Osteocyte (in vitro differentiated cells): Measurements from ENCODE around the gene BCL6. TPM values are rescaled to one million over a fixed set of nuclear protein-coding genes. Genes with fewer than 3 reads are reported as not detected.

Source experiments
- DNase-seq: peaks from one replicate; pipeline ENCODE4 v3.0.0; 2021; ENCODE audit warnings: mixed read lengths; ENCODE audit not compliant: unreplicated experiment; ENCODE audit errors: extremely low spot score
- H3K27ac Mint-ChIP-seq: one replicate; pipeline ENCODE4 v1.8.0; 2021; ENCODE audit warnings: mild to moderate bottlenecking, mixed read lengths; ENCODE audit not compliant: unreplicated experiment
- H3K27me3 Mint-ChIP-seq: one replicate; pipeline ENCODE4 v1.8.0; 2021; ENCODE audit warnings: mixed read lengths; ENCODE audit not compliant: unreplicated experiment
- H3K36me3 Mint-ChIP-seq: one replicate; pipeline ENCODE4 v1.8.0; 2021; ENCODE audit warnings: mixed read lengths; ENCODE audit not compliant: unreplicated experiment
- H3K4me1 Mint-ChIP-seq: one replicate; pipeline ENCODE4 v1.8.0; 2021; ENCODE audit warnings: mixed read lengths; ENCODE audit not compliant: unreplicated experiment
- H3K4me3 Mint-ChIP-seq: one replicate; pipeline ENCODE4 v1.8.0; 2021; ENCODE audit warnings: mild to moderate bottlenecking, moderate library complexity, mixed read lengths; ENCODE audit not compliant: unreplicated experiment
- H3K9me3 Mint-ChIP-seq: one replicate; pipeline ENCODE4 v1.8.0; 2021; ENCODE audit warnings: mixed read lengths; ENCODE audit not compliant: unreplicated experiment
- total RNA-seq: library from RNA; stranded (reverse); gene quantifications from 2 replicates; pipeline ENCODE4 v1.2.1, GENCODE V29; 2021
- TF ChIP-seq, protein P1 (sequence below): fragments of 200-600 bp; sonication (generic); IDR thresholded peaks from 2 replicates; pipeline ENCODE4 v1.5.0; 2021; ENCODE audit warnings: antibody characterized with exemption, mild to moderate bottlenecking, moderate library complexity

BCL6 gene
- total RNA-seq, 1 donor from 2014 or later = 84.8 TPM

DNA sequence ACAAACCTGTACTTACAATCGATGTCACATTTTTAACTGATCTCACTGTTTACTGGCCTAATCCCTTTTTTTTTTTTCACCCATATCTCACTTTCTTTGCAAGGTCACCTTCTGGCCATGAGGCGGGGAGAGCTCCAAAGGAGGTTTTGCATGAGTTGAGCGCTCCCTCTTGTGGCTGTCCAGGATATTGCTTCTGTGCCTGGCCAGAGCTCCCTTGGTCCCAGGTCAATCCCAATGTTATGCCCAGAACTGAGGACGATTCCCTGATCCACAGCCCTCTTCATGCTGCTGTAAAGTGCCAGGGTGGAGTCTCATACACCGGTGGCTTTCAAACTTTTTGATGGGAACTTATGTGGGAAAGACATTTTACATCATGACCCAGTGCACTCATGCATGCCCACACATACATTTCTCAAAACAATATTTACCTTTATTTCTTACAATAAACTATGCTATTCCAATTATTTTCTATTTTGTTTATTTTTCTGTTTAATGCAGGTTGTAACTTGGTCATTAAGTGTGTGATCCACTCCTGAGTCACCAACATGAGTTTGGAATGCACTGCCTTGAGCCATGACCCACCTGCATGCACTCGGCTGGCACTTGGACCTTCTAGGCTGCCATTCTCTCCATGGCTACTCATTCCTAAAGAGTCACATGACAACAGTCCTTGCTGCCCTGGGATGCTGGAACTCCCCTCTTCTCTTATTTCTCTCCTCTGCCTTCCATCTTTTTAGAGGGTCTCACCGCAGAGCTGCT is 65.5 kb downstream of the BCL6 start:
- Mint-ChIP-seq H3K4me3 (no peak overlapping the region), H3K27me3 (peaks cover 56% of the 10 kb centered on the region), H3K27ac (no peak overlapping the region), H3K9me3 (no peaks in the 10 kb centered on the region), H3K36me3 (no peaks in the 10 kb centered on the region), H3K4me1 (peaks cover 6% of the 10 kb centered on the region)
- peak; percentile 91 for DNase-seq
- TF ChIP-seq, protein P1, sequence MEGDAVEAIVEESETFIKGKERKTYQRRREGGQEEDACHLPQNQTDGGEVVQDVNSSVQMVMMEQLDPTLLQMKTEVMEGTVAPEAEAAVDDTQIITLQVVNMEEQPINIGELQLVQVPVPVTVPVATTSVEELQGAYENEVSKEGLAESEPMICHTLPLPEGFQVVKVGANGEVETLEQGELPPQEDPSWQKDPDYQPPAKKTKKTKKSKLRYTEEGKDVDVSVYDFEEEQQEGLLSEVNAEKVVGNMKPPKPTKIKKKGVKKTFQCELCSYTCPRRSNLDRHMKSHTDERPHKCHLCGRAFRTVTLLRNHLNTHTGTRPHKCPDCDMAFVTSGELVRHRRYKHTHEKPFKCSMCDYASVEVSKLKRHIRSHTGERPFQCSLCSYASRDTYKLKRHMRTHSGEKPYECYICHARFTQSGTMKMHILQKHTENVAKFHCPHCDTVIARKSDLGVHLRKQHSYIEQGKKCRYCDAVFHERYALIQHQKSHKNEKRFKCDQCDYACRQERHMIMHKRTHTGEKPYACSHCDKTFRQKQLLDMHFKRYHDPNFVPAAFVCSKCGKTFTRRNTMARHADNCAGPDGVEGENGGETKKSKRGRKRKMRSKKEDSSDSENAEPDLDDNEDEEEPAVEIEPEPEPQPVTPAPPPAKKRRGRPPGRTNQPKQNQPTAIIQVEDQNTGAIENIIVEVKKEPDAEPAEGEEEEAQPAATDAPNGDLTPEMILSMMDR = peak; percentile 91

- TF ChIP-seq, protein P1 = peak; percentile 83
- Mint-ChIP-seq H3K27ac (no peak overlapping the region), H3K27me3 (peaks cover 55% of the 10 kb centered on the region), H3K4me3 (no peak overlapping the region), H3K4me1 (peaks cover 6% of the 10 kb centered on the region), H3K9me3 (no peaks in the 10 kb centered on the region), H3K36me3 (no peaks in the 10 kb centered on the region)
- DNase-seq = no peak
These were observed 66.5 kb downstream of the BCL6 start for GRCh38 chr3:187678726-187679268.

DNA sequence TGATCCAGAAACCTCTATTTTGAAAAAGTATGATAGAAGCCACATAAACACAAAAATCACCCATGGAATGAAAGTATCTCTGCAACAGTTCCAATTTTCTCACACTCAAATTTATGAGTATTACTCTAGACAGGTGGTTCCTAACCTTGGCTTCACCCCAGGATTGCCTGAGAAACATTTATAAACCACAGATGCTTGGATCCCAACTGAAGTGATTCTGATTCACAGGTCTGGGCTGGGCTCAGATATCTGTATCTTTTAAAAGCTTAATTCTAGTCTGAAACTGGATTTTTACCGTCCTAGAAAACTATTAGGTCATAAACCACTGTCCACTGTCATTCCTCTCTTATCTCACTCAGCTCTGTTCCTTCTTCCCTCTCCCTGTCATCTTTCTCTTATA is 67.7 kb downstream of the BCL6 start:
- H3K9me3 Mint-ChIP-seq = no peaks in the 10 kb centered on the region
- TF ChIP-seq, protein P1 = no peak
- no peak overlapping the region for H3K4me3 Mint-ChIP-seq
- H3K36me3 Mint-ChIP-seq = no peaks in the 10 kb centered on the region
- H3K4me1 Mint-ChIP-seq = peaks cover 6% of the 10 kb centered on the region
- DNase-seq = no peak
- peaks cover 56% of the 10 kb centered on the region for H3K27me3 Mint-ChIP-seq
- H3K27ac Mint-ChIP-seq = no peak overlapping the region

GRCh38 chr3:187673012-187673411 is 72.3 kb downstream of the BCL6 start:
- Mint-ChIP-seq H3K27ac (no peak overlapping the region), H3K27me3 (peaks cover 87% of the 10 kb centered on the region), H3K4me1 (peaks cover 4% of the 10 kb centered on the region)

More at GRCh38 chr3:187673012-187673411, 72.3 kb downstream of the BCL6 start:
- TF ChIP-seq, protein P1 = no peak
- Mint-ChIP-seq H3K9me3 (no peaks in the 10 kb centered on the region), H3K36me3 (no peaks in the 10 kb centered on the region), H3K4me3 (no peak overlapping the region)
- no peak for DNase-seq

Other genes with a start within 250 kb of the BCL6 start
- not detected in 2 replicates for gene SST, start 75.1 kb downstream of the BCL6 start, total RNA-seq
- not detected in 2 replicates for gene RTP2, start 42.9 kb downstream of the BCL6 start, total RNA-seq